ENCODE measurements around the gene FRMD3.

Gene FRMD3

GRCh38 chr9:83238871-83239640 is 299.1 kb downstream of the FRMD3 start:
- H2BK5ac ChIP-seq (ENCODE audit: low read depth, low read length, poor library complexity), result no peak overlapping the region
- H3K79me1 ChIP-seq (ENCODE audit: low read length), result no peaks in the 10 kb centered on the region
- no peaks in the 10 kb centered on the region for H3K27me3 ChIP-seq (ENCODE audit: insufficient read depth, low read length)
- H2AK5ac ChIP-seq (ENCODE audit: low read length), result no peak overlapping the region
- H4K8ac ChIP-seq (ENCODE audit: low read depth, low read length), result no peak overlapping the region
- no peaks in the 10 kb centered on the region for H3K9me3 ChIP-seq (ENCODE audit: insufficient read depth, low read depth, low read length)
- no peaks in the 10 kb centered on the region for H3K36me3 ChIP-seq (ENCODE audit: control insufficient read depth in 1 of 2, insufficient read depth in 2 of 2, low read length in 2 of 2)
- peak in 1 of 2 donors; percentile 13 for DNase-seq
- no peak overlapping the region for H3K14ac ChIP-seq (ENCODE audit: low read length)
- H3K4me2 ChIP-seq (ENCODE audit: low read length), result no peak overlapping the region
- H4K91ac ChIP-seq (ENCODE audit: low read depth, low read length), result no peak overlapping the region
- no CpG with 5 or more reads among the region's 6 CpGs for WGBS (ENCODE audit: extremely low coverage, insufficient coverage, insufficient read length)
- no peaks in the 10 kb centered on the region for H3K4me1 ChIP-seq (ENCODE audit: control insufficient read depth in 1 of 2, insufficient read depth in 2 of 2, low read length in 2 of 2)
- H2BK120ac ChIP-seq (ENCODE audit: insufficient read depth, low read length, poor library complexity), result no peak overlapping the region
- H3K23ac ChIP-seq (ENCODE audit: low read length), result no peak overlapping the region
- no peak overlapping the region for H3K4ac ChIP-seq (ENCODE audit: low read depth, low read length)
- no peak overlapping the region for H4K12ac ChIP-seq (ENCODE audit: low read depth, low read length)
- no peak overlapping the region for H2BK12ac ChIP-seq (ENCODE audit: low read length)
- H3K4me3 ChIP-seq (ENCODE audit: low read depth, low read length), result no peak overlapping the region
- H3K79me2 ChIP-seq (ENCODE audit: control insufficient read depth, insufficient read depth, low read length, poor library complexity), result no peaks in the 10 kb centered on the region
- no peak overlapping the region for H3K18ac ChIP-seq (ENCODE audit: low read length)
- H3K27ac ChIP-seq (ENCODE audit: low read depth, low read length), result no peak overlapping the region
- H3K9ac ChIP-seq (ENCODE audit: low read length), result no peak overlapping the region
- no peak overlapping the region for H2AFZ ChIP-seq (ENCODE audit: insufficient read depth, low read length, poor library complexity)

- no peak overlapping the region for H3K4ac ChIP-seq (ENCODE audit: low read depth, low read length)
- no peak overlapping the region for H3K4me3 ChIP-seq (ENCODE audit: low read depth, low read length)
- no peak overlapping the region for H3K9ac ChIP-seq (ENCODE audit: low read length)
- H3K4me2 ChIP-seq (ENCODE audit: low read length), result no peak overlapping the region
- H2AFZ ChIP-seq (ENCODE audit: insufficient read depth, low read length, poor library complexity), result no peak overlapping the region
- no peaks in the 10 kb centered on the region for H3K4me1 ChIP-seq (ENCODE audit: control insufficient read depth in 1 of 2, insufficient read depth in 2 of 2, low read length in 2 of 2)
- no peak overlapping the region for H2BK12ac ChIP-seq (ENCODE audit: low read length)
- no peak overlapping the region for H2AK5ac ChIP-seq (ENCODE audit: low read length)
- no peak overlapping the region for H2BK120ac ChIP-seq (ENCODE audit: insufficient read depth, low read length, poor library complexity)
- H3K27ac ChIP-seq (ENCODE audit: low read depth, low read length), result no peak overlapping the region
- no peak overlapping the region for H4K8ac ChIP-seq (ENCODE audit: low read depth, low read length)
- no peak overlapping the region for H3K23ac ChIP-seq (ENCODE audit: low read length)
- H3K27me3 ChIP-seq (ENCODE audit: insufficient read depth, low read length), result no peaks in the 10 kb centered on the region
- no peaks in the 10 kb centered on the region for H3K9me3 ChIP-seq (ENCODE audit: insufficient read depth, low read depth, low read length)
- H3K79me1 ChIP-seq (ENCODE audit: low read length), result no peaks in the 10 kb centered on the region
- no peaks in the 10 kb centered on the region for H3K79me2 ChIP-seq (ENCODE audit: control insufficient read depth, insufficient read depth, low read length, poor library complexity)
- WGBS (ENCODE audit: extremely low coverage, insufficient coverage, insufficient read length), result 100% methylated on average over 2 of the region's 4 CpGs
- DNase-seq, result no peak
- H4K12ac ChIP-seq (ENCODE audit: low read depth, low read length), result no peak overlapping the region
- no peak overlapping the region for H3K14ac ChIP-seq (ENCODE audit: low read length)
- no peak overlapping the region for H3K18ac ChIP-seq (ENCODE audit: low read length)
- no peak overlapping the region for H2BK5ac ChIP-seq (ENCODE audit: low read depth, low read length, poor library complexity)
- no peak overlapping the region for H4K91ac ChIP-seq (ENCODE audit: low read depth, low read length)
- H3K36me3 ChIP-seq (ENCODE audit: control insufficient read depth in 1 of 2, insufficient read depth in 2 of 2, low read length in 2 of 2), result no peaks in the 10 kb centered on the region
Measured at GRCh38 chr9:83236029-83236696, 302.0 kb downstream of the FRMD3 start.

- H3K9me3 ChIP-seq (ENCODE audit: insufficient read depth, low read depth, low read length), result no peaks in the 10 kb centered on the region
- H4K91ac ChIP-seq (ENCODE audit: low read depth, low read length), result no peak overlapping the region
- H3K36me3 ChIP-seq (ENCODE audit: control insufficient read depth in 1 of 2, insufficient read depth in 2 of 2, low read length in 2 of 2), result no peaks in the 10 kb centered on the region
- no peak overlapping the region for H2AFZ ChIP-seq (ENCODE audit: insufficient read depth, low read length, poor library complexity)
- H3K4ac ChIP-seq (ENCODE audit: low read depth, low read length), result no peak overlapping the region
- no peak overlapping the region for H3K9ac ChIP-seq (ENCODE audit: low read length)
- no CpG with 5 or more reads among the region's 2 CpGs for WGBS (ENCODE audit: extremely low coverage, insufficient coverage, insufficient read length)
- H2BK5ac ChIP-seq (ENCODE audit: low read depth, low read length, poor library complexity), result no peak overlapping the region
- DNase-seq, result no peak
- H3K4me1 ChIP-seq (ENCODE audit: control insufficient read depth in 1 of 2, insufficient read depth in 2 of 2, low read length in 2 of 2), result no peaks in the 10 kb centered on the region
- no peaks in the 10 kb centered on the region for H3K27me3 ChIP-seq (ENCODE audit: insufficient read depth, low read length)
- no peak overlapping the region for H2AK5ac ChIP-seq (ENCODE audit: low read length)
- H2BK120ac ChIP-seq (ENCODE audit: insufficient read depth, low read length, poor library complexity), result no peak overlapping the region
- no peak overlapping the region for H2BK12ac ChIP-seq (ENCODE audit: low read length)
- H4K8ac ChIP-seq (ENCODE audit: low read depth, low read length), result no peak overlapping the region
- H3K79me1 ChIP-seq (ENCODE audit: low read length), result no peaks in the 10 kb centered on the region
- no peak overlapping the region for H3K23ac ChIP-seq (ENCODE audit: low read length)
- H4K12ac ChIP-seq (ENCODE audit: low read depth, low read length), result no peak overlapping the region
- H3K27ac ChIP-seq (ENCODE audit: low read depth, low read length), result no peak overlapping the region
- H3K4me2 ChIP-seq (ENCODE audit: low read length), result no peak overlapping the region
- H3K14ac ChIP-seq (ENCODE audit: low read length), result no peak overlapping the region
- H3K79me2 ChIP-seq (ENCODE audit: control insufficient read depth, insufficient read depth, low read length, poor library complexity), result no peaks in the 10 kb centered on the region
- H3K18ac ChIP-seq (ENCODE audit: low read length), result no peak overlapping the region
- H3K4me3 ChIP-seq (ENCODE audit: low read depth, low read length), result no peak overlapping the region
Measured at GRCh38 chr9:83235526-83235925, 302.7 kb downstream of the FRMD3 start.

- Histone ChIP-seq H3K23ac (ENCODE audit: low read length) (no peak overlapping the region), H3K27me3 (ENCODE audit: insufficient read depth, low read length) (no peaks in the 10 kb centered on the region), H4K91ac (ENCODE audit: low read depth, low read length) (no peak overlapping the region), H2BK12ac (ENCODE audit: low read length) (no peak overlapping the region), H3K79me1 (ENCODE audit: low read length) (no peaks in the 10 kb centered on the region), H2AK5ac (ENCODE audit: low read length) (no peak overlapping the region), H3K4me2 (ENCODE audit: low read length) (no peak overlapping the region), H4K12ac (ENCODE audit: low read depth, low read length) (no peak overlapping the region), H3K4ac (ENCODE audit: low read depth, low read length) (no peak overlapping the region), H3K18ac (ENCODE audit: low read length) (no peak overlapping the region), H2AFZ (ENCODE audit: insufficient read depth, low read length, poor library complexity) (no peak overlapping the region), H3K9me3 (ENCODE audit: insufficient read depth, low read depth, low read length) (no peaks in the 10 kb centered on the region), H3K36me3 (ENCODE audit: control insufficient read depth in 1 of 2, insufficient read depth in 2 of 2, low read length in 2 of 2) (no peaks in the 10 kb centered on the region), H3K9ac (ENCODE audit: low read length) (no peak overlapping the region), H2BK120ac (ENCODE audit: insufficient read depth, low read length, poor library complexity) (no peak overlapping the region), H3K4me3 (ENCODE audit: low read depth, low read length) (no peak overlapping the region), H3K27ac (ENCODE audit: low read depth, low read length) (no peak overlapping the region), H3K4me1 (ENCODE audit: control insufficient read depth in 1 of 2, insufficient read depth in 2 of 2, low read length in 2 of 2) (no peaks in the 10 kb centered on the region), H2BK5ac (ENCODE audit: low read depth, low read length, poor library complexity) (no peak overlapping the region), H3K14ac (ENCODE audit: low read length) (no peak overlapping the region), H4K8ac (ENCODE audit: low read depth, low read length) (no peak overlapping the region), H3K79me2 (ENCODE audit: control insufficient read depth, insufficient read depth, low read length, poor library complexity) (no peaks in the 10 kb centered on the region)
- WGBS (ENCODE audit: extremely low coverage, insufficient coverage, insufficient read length), result no CpG with 5 or more reads among the region's 3 CpGs
- no peak for DNase-seq
Measured at GRCh38 chr9:83234541-83234940, 303.7 kb downstream of the FRMD3 start.
